Measurements from ENCODE around the gene TUNAR.
"Not testable (repeated sequence)": the region's sequence is repeated elsewhere in the genome, so short reads cannot be mapped to it uniquely, and the experiment has no call there.

TUNAR gene

GRCh38 chr14:95961481-95961880 is 84.8 kb downstream of the TUNAR start:
- no peak overlapping the region for H3K4me3 ChIP-seq (ENCODE audit: low read length in 2 of 2)
- peaks cover 0 to 4% of the 10 kb centered on the region in 2 donors for H3K9me3 ChIP-seq (ENCODE audit: control insufficient read depth in 2 of 2, low read length in 2 of 2)
- no peaks in the 10 kb centered on the region for H3K4me1 ChIP-seq (ENCODE audit: control insufficient read depth, insufficient read depth, low read length)
- peaks cover 0 to 5% of the 10 kb centered on the region in 2 donors for H3K27me3 ChIP-seq (ENCODE audit: control insufficient read depth in 1 of 2, insufficient read depth in 2 of 2, low read length in 2 of 2)
- no peaks in the 10 kb centered on the region for H3K36me3 ChIP-seq (ENCODE audit: control insufficient read depth in 2 of 2, insufficient read depth in 2 of 2, low read length in 2 of 2)
- H3K9ac ChIP-seq (ENCODE audit: low read length in 2 of 2): no peak overlapping the region
- no peak overlapping the region for H3K27ac ChIP-seq (ENCODE audit: low read length)

- peaks cover 0 to 5% of the 10 kb centered on the region in 2 donors for H3K27me3 ChIP-seq (ENCODE audit: control insufficient read depth in 1 of 2, insufficient read depth in 2 of 2, low read length in 2 of 2)
- no peak overlapping the region for H3K4me3 ChIP-seq (ENCODE audit: low read length in 2 of 2)
- no peaks in the 10 kb centered on the region for H3K36me3 ChIP-seq (ENCODE audit: control insufficient read depth in 2 of 2, insufficient read depth in 2 of 2, low read length in 2 of 2)
- no peak overlapping the region for H3K9ac ChIP-seq (ENCODE audit: low read length in 2 of 2)
- no peaks in the 10 kb centered on the region for H3K9me3 ChIP-seq (ENCODE audit: control insufficient read depth in 2 of 2, low read length in 2 of 2)
- H3K4me1 ChIP-seq (ENCODE audit: control insufficient read depth, insufficient read depth, low read length): no peaks in the 10 kb centered on the region
- no peak overlapping the region for H3K27ac ChIP-seq (ENCODE audit: low read length)
Measured at GRCh38 chr14:95964901-95965300, 88.3 kb downstream of the TUNAR start.

- not testable (repeated sequence) for H3K4me3 ChIP-seq (ENCODE audit: low read length in 2 of 2); H3K9me3 ChIP-seq (ENCODE audit: control insufficient read depth in 2 of 2, low read length in 2 of 2); H3K36me3 ChIP-seq (ENCODE audit: control insufficient read depth in 2 of 2, insufficient read depth in 2 of 2, low read length in 2 of 2); H3K27me3 ChIP-seq (ENCODE audit: control insufficient read depth in 1 of 2, insufficient read depth in 2 of 2, low read length in 2 of 2); H3K9ac ChIP-seq (ENCODE audit: low read length in 2 of 2); H3K4me1 ChIP-seq (ENCODE audit: control insufficient read depth, insufficient read depth, low read length); H3K27ac ChIP-seq (ENCODE audit: low read length)
Measured at GRCh38 chr14:95968048-95968447, 91.4 kb downstream of the TUNAR start.
